AG04449 (cell line): ENCODE results near the gene GUCA1C.

Experiments
- CTCF ChIA-PET: fragments of 350-600 bp; formaldehyde crosslinking; extraction: SDS; loops from one replicate; lab custom pipeline; 2021; ENCODE audit warnings: antibody characterized with exemption; lab: Yijun Ruan, JAX
- POLR2A ChIA-PET: fragments of 400-600, 350-600 bp; formaldehyde crosslinking; extraction: SDS; loops from one replicate; lab custom pipeline; 2020; ENCODE audit warnings: antibody characterized with exemption, inconsistent platforms; lab: Yijun Ruan, JAX
- DNase-seq: peaks from one replicate; pipeline ENCODE4 v3.0.0-alpha.2; 2010; ENCODE audit warnings: low read depth, low spot score
- H3K4me3 ChIP-seq: 2 replicates; pipeline ENCODE4 v1.5.1; 2011; ENCODE audit warnings: low read depth, mild to moderate bottlenecking, control low read depth, low read length
- TF ChIP-seq, protein P1 (sequence below): IDR thresholded peaks from one replicate; pipeline ENCODE4 v1.5.1; 2011; ENCODE audit warnings: mild to moderate bottlenecking, moderate library complexity, low read length, control low read depth, inconsistent platforms; ENCODE audit not compliant: insufficient read depth; ENCODE audit errors: missing control alignments

The GUCA1C gene

GRCh38 chr3:108972482-108972881 is 18.8 kb upstream of the GUCA1C start:
- ChIA-PET POLR2A (no interaction called here), CTCF (no interaction called here)
- H3K4me3 ChIP-seq = no peak overlapping the region
- TF ChIP-seq, protein P1, sequence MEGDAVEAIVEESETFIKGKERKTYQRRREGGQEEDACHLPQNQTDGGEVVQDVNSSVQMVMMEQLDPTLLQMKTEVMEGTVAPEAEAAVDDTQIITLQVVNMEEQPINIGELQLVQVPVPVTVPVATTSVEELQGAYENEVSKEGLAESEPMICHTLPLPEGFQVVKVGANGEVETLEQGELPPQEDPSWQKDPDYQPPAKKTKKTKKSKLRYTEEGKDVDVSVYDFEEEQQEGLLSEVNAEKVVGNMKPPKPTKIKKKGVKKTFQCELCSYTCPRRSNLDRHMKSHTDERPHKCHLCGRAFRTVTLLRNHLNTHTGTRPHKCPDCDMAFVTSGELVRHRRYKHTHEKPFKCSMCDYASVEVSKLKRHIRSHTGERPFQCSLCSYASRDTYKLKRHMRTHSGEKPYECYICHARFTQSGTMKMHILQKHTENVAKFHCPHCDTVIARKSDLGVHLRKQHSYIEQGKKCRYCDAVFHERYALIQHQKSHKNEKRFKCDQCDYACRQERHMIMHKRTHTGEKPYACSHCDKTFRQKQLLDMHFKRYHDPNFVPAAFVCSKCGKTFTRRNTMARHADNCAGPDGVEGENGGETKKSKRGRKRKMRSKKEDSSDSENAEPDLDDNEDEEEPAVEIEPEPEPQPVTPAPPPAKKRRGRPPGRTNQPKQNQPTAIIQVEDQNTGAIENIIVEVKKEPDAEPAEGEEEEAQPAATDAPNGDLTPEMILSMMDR = no peak
- DNase-seq = no peak

DNA sequence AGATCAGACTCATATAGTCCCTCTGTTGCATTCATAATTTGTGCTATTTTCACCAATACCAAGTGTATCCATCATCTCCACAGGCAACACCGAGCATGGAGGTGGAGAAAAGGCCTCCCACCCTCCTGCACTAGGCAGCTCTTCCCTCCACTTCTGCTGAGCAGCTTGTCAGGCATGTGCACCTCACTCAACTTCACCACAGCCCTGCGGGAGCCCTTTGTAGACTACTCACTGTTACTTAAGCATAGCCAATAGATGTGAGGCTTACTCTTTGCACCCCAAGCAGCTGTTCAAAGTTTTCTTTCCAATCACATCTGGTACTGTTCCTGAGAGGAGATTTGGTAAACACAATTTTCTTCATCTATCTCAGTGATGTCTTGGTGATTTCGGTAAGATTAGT is 16.9 kb upstream of the GUCA1C start:
- ChIA-PET POLR2A (no interaction called here), CTCF (no interaction called here)
- no peak for DNase-seq

GRCh38 chr3:108966773-108967172 is 13.1 kb upstream of the GUCA1C start:
- DNase-seq = no peak
- no peak overlapping the region for H3K4me3 ChIP-seq
- ChIA-PET CTCF (no interaction called here), POLR2A (no interaction called here)
- TF ChIP-seq, protein P1 = no peak

More for the DNA sequence above, 16.9 kb upstream of the GUCA1C start:
- H3K4me3 ChIP-seq = no peak overlapping the region
- TF ChIP-seq, protein P1 = no peak

DNA sequence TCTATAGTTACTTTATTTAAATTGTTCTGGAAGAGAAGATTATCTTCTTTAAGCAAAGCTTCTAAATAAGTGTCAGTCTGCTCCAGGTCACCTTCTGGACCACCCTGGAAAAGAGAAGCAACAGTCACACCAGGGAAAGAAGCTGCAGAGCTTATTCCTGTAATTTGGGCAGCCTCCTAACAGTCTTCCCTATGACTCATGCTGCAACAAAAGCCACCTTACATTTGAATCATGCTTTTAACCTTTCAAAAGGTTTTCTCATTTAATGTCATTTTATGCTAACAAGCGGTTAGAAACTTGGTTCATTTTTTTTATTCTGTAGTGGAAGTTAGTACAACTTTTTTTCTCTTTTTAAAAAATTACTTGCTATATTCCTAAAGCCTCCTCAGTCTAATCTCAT is 5.3 kb upstream of the GUCA1C start:
- H3K4me3 ChIP-seq = no peak overlapping the region
- ChIA-PET POLR2A (no interaction called here), CTCF (no interaction called here)
- TF ChIP-seq, protein P1 = no peak
- DNase-seq = no peak

- H3K4me3 ChIP-seq = no peak overlapping the region
- CTCF ChIA-PET = no interaction called here
- TF ChIP-seq, protein P1 = no peak
- DNase-seq = no peak
- POLR2A ChIA-PET = no interaction called here
These were observed 469 bp downstream of the GUCA1C start for GRCh38 chr3:108953210-108953609.

- no peak overlapping the region for H3K4me3 ChIP-seq
- no peak for DNase-seq
- TF ChIP-seq, protein P1 = no peak
- ChIA-PET CTCF (interaction anchor here (0.9 kb wide), 1 partner anchor 36 kb away, joined by 3 read pairs; no protein-coding TSS in a partner anchor), POLR2A (no interaction called here)
These were observed 1.7 kb downstream of the GUCA1C start for GRCh38 chr3:108951820-108952501.
